Hippocampal formation (tissue), 2 donors: ENCODE measurements around the gene GDF9.

Source experiments
- DNase-seq, 2 donors: peaks; one replicate each; lab custom pipeline; 2025; lab: John Stamatoyannopoulos, UW

Gene GDF9

DNA sequence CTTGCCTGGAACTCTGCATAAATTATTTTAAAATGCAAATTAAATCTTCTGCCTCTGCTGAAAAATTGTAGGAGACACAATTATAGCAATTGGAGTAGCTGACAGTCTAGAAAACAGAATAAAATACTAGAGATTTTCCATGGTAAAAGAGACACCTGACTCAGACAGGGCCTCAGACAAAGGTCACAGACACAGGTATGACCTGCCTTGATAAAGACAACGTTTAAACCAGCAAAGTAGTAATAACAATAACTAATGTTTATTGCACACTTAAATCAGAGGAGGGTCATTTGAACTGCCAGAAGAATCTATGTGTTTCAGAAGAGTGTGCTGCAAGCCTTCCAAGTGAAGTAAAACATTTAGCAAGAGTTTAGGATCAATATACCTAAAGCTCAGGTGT lies 49.3 kb downstream of the GDF9 start:
- no peak for DNase-seq

DNA sequence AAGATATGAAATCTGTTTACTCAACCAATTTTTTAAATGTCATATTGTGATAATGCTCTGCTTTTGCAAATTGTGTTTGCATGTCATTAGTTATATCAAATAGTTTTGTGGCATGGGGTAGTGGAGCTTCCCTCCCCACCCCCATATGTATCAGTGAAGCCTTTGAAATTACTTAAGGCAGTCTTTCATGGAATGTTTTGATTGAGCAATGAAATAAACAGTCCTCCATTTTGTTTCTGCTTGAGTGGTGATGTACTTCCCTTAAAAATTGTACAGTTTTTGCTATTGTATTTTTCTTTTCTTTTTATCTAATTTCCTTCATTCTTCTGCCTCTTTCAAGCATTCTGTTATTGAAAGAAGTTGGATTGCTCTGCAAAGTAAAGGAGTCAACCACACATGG lies 49.7 kb downstream of the GDF9 start:
- DNase-seq: no peak

DNA sequence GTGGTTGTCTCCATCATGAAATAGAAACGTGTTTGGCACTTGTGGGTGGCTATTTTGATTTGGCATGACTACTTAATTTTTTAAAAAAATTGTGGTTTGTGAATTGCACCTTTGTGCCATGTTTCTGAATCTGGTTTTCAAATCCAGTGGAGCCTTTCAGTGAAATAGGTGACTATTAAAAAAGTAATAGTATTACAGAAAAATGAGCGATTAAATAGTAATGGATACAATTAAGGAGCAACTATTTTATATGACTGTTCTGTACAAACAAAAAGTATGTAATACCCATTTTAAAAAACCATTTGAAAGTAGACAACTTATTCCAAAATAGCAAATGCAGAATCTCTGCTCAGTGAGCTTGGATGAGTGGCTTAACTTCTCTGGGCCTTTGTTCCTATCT lies 50.2 kb downstream of the GDF9 start:
- DNase-seq: no peak

DNA sequence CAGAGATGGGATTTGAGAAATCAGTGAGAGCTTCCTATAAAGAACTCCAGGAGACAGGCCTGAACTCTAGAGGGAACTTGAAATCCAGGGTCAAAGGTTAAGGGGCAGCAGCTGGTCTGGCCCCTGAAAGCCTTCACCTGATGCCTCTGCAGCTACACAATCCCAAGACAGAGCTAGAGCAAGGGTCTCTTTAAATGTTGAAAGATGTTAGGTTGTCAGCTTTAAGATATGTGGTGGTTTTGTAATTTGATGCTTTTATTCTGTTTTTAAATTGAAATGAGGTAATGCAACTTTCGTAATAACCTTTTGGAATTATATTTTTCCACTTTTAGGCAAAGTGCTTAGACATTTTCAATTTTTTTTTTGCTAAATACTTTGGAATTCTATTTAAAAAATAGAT lies 50.8 kb downstream of the GDF9 start:
- DNase-seq: no peak

DNA sequence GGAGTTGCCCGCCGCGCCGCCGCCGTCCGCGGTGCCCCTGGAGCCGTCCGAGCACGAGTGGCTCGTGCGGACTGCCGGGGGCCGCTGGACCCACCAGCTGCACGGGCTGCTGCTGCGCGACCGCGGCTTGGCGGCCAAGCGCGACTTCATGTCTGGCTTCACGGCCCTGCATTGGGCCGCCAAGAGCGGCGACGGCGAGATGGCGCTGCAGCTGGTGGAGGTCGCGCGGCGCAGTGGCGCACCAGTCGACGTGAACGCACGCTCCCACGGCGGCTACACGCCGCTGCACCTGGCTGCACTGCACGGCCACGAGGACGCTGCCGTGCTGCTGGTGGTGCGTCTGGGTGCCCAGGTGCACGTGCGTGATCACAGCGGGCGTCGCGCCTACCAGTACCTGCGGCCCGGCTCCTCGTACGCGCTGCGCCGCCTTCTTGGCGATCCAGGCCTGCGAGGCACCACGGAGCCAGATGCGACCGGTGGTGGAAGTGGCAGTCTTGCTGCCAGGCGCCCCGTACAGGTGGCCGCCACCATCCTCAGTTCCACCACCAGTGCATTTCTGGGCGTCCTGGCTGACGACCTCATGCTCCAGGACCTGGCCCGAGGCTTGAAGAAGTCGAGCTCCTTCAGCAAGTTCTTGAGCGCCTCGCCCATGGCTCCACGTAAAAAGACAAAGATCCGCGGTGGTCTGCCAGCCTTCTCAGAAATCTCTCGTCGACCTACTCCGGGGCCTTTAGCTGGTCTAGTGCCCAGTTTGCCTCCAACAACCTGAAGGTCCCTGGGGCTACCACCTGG lies 51.6 kb downstream of the GDF9 start:
- DNase-seq: no peak

DNA sequence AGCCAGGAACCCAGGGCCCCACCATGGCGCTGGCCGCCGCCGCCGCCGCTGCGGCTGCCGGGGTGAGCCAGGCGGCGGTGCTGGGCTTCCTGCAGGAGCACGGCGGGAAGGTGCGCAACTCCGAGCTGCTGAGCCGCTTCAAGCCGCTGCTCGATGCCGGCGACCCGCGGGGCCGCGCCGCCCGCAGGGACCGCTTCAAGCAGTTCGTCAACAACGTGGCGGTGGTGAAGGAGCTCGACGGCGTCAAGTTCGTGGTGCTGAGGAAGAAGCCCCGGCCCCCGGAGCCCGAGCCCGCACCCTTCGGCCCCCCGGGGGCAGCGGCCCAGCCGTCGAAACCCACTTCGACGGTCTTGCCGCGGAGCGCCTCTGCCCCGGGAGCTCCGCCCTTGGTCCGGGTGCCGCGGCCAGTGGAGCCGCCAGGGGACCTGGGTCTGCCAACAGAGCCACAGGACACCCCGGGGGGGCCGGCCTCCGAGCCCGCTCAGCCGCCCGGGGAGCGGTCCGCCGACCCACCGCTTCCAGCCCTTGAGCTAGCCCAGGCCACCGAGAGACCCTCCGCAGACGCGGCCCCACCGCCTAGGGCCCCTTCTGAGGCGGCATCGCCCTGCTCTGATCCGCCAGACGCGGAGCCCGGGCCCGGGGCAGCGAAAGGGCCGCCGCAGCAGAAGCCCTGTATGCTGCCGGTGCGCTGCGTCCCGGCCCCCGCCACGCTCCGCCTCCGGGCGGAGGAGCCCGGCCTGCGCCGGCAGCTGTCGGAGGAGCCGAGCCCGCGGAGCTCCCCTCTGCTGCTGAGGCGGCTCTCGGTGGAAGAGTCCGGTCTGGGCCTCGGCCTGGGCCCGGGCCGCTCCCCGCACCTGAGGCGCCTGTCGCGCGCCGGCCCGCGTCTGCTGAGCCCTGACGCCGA lies 52.4 kb downstream of the GDF9 start:
- DNase-seq: peak in 1 of 2 donors; percentile 73

DNA sequence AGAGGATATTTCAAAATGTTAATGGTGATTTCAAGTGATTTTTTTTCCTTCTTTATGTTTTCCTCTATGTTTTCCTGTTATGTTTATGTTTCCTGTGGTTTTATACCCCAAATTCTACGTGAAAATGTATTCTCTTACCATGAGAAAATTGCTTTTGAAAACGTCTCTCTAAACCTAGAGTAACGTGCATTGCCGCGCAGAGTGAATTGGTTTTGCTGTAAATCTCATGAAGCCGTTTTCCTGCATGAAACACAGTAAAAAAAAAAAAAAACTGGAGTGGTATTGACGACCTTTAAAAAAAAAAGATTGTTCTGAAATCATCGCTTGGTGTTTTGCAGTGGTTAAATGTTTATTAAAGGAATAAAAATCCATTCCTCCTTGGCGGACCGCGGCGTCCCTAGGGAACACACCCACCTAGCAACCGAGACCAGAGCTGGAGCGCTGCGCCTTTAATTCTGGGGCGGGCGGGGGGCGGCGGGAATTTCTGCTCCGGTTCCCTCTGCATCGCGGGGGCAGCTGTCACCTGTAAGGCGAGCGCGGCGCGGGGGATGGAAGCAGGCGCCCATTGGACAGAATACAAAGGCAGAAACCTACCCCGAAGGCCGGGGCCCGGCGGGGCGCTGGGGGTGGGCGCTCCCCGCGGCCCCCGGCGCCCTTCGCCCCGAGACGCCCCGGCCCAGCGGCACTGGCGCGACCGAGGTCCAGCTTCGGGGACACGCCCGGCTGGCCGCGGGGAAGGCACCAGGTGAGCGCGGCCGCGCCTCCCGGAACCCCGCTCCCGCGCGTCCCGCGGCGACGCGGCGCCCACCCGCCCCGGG lies 53.3 kb downstream of the GDF9 start, which contains the start of gene SOWAHA:
Gene SOWAHA, plus strand, starts transcription at position 522 of the 818 bp plus-strand sequence. CDS start 320 bp downstream, outside the sequence.
- peak; percentile 51 to 68 for DNase-seq

DNA sequence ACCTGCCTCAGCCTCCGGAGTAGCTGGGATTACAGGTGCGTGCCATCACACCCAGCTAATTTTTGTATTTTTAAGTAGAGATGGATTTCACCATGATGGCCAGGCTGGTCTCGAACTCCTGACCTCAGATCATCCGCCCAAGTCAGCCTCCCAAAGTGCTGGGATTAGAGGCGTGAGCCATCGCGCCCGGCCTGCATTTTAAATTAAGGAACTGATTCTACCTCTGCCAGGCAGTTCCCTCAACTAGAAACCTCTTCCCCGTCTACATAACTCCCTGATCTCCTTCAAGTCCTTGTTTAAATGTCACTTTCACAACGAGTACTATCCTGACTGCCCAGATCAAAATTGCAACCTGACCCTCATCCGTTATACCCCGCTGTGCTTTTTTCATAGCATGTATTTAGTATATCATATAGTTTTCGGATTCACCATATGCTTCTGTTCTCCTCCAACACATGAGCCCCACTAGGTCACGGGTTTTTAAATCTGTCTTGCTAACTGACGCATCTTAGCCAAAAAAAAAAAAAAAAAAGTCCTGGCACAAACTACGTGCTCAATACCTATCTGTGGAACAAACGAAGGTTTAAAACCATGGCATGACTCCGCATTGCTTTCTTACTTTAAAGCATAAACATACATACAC lies 54.0 kb downstream of the GDF9 start:
- no peak for DNase-seq
